GM21786 (cell line): Measurements from ENCODE around the gene USP33.
"Not testable (repeated sequence)": the region's sequence is repeated elsewhere in the genome, so short reads cannot be mapped to it uniquely, and the experiment has no call there.

Experiments
- ATAC-seq: cut with Tn5 transposase; IDR thresholded peaks from one replicate; pipeline ENCODE4 v1.9.1; 2021; ENCODE audit not compliant: unreplicated experiment

Gene USP33

DNA sequence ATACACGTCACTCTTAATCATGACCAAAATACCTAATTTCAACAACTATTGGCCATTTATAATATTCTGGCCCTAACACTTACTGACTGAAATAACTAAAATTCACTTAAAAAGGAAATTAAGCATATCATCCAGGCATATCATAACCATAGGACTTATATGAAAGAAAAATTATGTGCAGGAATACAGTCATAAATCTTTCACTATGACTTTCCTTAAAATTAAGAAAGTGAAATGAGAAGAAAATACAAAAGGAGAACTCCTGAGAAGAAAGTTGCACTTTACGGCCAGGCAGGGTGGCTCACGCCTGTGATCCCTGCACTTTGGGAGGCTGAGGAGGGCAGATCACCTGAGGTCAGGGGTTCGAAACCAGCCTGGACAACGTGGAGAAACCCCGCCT lies 86.6 kb downstream of the USP33 start:
- ATAC-seq = no peak

DNA sequence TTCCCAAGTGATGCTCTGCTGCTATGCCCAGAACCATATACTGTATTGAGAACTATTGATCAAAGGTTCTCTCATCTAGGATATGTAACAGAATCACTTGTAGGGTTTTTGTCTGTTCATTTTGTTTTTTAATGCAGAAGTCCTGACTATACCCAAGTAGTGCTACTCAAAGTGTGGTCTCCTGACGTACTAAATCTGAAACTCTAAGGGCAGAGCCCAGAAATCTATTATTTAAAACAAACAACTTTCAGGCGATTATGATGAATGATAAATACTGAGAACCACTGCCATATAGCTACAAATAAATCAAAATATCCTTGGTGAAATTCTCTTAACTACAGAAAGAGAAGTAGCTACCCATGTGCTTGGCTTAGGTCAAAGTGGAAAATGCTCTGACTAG lies 87.3 kb downstream of the USP33 start:
- no peak for ATAC-seq

DNA sequence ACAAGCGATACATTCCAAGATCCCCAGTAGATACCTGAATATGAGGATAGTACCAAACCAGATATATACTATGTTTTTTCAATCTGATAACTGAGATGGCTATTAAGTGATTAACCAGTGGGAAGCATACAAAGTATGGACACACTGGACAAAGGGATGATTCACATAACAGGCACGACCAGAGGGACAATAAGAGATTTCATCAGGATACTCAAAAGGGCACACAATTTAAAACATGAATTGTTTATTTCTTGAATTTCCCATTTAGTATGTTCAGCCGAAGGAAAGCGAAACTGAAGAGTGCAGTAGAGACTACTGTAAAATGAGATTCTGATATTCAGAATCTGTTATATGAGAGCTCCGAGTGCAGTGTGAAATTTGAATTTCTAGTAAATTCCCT lies 87.8 kb downstream of the USP33 start:
- no peak for ATAC-seq

DNA sequence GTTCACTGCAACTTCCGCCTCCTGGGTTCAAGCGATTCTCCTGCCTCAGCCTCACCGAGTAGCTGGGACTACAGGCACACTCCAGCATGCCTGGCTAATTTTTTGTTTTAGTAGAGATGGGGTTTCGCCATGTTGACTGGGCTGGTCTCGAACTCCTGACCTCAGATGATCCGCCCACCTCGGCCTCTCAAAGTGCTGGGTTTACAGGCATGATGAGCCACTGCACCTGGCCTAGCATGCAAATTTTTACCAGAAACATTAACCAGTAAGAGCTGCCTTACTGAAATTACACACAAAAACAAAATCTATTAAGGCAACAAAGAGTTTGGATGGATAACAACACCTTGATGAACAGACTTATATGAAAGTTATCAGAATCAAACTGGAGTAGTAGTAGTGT lies 89.3 kb downstream of the USP33 start:
- ATAC-seq = no peak

DNA sequence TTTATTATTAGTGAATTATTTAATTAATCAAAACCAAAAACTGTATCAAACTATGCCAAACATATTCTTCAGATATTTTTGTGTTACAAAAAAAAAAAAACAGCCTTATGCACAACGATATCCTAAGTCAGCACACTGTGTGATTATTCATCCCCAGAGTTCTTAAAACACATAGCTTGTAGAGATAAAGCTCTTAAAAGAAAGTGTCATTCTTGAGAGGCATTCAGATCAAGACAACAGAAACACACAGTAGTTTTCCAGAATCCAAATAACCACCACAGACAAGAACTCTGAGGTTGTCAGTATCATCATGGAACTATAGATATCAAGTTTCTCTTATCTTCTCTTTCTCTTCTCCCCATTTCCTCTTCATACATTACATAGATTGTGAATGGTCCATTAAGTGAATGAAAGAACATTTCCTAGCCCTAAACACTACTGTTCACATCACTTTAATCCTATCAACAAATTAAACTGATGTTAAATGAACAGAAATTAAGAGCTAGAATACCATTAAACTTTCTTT lies 90.7 kb downstream of the USP33 start:
- no peak for ATAC-seq

DNA sequence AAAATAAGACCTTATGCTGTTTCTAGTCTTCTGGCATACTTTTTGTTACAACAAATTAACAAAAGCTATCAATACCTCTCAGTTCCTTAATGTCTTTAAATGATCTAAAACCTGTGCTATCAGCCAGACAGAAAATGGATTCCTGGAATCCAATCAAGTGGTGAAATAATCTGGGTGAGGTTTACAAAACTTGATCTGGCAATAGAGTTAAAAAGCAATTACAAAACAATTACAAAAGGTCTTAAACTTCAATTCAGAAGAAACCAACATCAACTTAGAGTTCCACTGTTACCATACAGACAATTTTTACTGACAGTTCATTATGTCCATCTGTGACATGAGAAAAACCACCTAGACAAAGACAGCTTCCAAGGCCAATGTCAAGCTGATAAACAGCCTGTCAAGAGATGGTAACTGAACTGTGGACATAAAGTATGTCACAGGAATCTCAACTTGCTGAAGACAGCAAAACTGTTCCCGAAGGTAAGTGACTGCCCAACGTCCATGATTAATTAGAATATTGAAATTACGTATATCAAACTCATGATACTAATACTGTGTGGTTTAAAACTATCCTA lies 94.6 kb downstream of the USP33 start:
- no peak for ATAC-seq

DNA sequence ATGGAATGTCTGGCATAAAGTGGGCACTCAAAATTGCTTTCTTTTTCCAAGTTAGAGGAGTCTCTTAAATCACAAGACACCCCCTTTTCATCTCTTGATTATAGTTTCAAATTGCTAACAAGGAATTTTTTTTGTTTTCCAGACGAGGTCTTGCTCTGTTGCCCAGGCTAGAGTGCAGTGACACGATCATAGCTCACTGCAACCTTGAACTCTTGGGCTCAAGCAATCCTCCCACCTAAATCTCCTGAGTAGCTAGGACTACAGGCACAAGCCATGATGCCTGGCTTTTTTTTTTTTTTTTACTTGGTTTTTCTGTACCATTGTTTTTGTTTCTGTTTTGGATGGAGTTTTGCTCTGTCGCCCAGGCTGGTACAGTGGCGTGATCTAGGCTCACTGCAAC lies 98.0 kb downstream of the USP33 start:
- ATAC-seq = no peak

DNA sequence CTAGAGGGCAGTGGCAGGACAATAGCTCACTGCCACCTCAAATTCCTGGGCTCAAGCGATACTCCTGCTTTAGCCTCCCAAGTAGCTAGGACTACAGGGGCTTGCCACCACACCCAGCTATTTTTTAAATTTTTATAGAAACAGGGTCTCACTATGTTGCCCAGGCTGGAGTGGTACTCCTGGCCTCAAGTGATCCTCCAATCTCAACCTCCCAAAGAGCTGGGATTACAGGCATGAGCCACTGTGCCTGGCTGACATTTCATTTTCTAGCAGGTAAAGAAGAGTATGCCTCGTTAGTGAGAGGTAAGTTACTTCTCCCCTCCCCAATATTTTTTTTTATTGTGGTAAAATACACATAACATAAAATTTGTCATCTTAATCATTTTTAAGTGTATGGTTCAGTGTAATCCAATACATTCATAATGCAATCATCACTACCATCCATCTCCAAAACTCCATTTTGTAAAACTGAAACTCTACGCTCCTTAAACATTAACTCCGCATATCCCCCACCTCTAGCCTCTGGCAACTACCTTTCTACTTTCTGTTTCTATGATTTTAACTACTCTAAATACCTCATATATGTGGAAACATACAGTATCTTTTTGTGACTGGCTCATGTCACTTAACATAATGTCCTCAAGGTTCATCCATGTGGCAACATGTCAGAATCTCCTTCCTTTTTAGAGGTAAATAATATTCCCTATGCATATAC lies 99.6 kb downstream of the USP33 start:
- no peak for ATAC-seq

DNA sequence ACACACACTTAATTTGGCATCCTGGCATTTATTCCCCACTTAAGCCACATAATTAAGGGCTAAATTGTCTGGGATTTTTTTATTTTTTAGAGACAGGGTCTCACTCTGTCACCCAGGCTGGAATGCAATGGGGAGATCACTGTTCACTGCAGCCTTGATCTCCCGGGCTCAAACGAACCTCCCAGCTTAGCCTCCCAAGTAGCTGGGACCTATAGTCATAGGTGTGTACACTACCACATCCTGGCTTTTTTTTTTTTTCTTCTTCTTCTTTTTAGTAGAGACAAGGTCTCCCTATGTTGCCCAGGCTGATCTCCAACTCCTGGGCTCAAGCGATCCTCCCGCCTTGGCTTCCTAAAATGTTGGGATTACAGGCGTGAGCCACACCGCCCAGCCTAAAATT lies 101.4 kb downstream of the USP33 start:
- ATAC-seq = no peak

DNA sequence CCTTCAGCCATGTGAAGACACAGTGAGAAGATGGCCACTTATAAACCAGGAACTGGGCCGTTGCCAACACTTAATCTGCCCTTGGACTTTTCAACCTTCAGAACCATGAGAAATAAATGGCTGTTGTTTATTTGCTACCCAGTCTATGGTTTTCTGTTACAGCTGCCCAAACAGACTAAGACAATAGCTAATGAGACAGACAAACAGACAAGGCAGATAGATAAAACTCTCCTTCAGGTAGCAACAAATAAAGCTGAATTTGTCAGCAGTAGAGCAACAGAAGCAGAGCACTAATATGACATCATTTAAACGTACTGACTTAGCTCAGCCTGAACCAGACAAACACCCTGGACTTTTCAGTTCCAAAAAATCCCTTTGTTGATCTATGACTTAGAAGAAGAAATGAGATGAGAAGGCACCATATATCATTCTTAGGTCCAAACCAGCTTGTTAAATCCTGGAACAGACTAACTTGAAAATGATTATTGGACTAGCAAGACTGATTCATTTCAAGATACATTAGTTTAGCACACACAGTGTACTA lies 104.1 kb downstream of the USP33 start:
- no peak for ATAC-seq

DNA sequence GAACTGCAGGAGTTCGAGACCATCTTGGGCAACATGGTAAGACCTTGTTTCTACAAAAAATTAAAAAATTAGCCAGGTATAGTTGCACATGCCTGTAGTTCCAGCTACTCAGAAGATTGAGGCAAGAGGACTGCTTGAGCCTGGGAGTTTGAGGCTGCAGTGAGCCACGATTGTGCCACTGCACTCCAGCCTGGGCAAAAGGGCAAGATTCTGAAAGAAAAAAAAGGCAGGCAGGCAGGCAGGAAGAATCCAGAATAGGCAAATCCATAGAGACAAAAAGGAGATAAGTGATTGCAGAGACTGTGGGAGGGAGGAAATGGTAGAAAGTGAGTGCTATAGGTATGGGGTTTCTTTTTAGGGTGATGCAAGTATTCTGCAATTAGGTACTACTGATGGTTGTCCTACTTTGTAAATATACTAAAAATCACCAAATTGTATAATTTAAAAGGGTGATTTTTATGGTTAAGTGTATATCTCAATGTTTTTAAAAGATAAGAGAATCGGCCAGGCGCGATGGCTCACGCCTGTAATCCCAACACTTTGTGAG lies 106.6 kb downstream of the USP33 start:
- no peak for ATAC-seq

DNA sequence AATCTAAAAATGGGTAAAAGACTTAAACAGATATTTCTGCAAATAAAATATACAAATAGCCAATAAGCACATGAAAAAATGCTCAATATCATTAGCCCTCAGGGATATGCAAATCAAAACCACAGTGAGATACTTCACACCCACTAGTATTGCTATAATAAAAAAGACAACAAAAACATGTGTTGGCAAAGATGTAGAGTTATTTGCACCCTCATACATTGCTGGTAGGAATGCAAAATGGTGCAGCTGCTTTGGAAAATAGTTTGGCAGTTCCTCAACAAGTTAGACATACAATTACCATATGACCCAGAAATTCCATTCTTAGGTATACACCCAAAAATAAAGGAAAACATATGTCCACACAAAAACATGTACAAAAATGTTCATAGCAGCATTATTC lies 107.4 kb downstream of the USP33 start:
- no peak for ATAC-seq

DNA sequence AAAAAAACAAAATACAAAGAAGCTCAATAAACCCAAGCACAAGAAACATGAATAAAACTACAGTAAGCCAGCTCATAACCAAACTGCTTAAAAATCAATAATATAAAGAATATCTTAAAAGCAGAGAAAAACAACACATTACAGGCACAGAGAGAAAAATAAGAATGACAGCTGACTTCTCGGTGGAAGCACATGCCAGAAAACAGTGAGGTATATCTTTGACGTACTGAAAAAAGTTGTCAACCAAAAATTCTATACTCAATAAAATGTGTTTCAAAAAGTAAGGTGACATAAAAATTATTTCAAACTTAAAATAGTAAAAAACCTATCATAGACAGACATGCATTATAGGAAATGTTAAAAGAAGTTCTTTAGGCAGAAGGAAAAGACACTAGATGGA lies 110.5 kb downstream of the USP33 start:
- no peak for ATAC-seq

DNA sequence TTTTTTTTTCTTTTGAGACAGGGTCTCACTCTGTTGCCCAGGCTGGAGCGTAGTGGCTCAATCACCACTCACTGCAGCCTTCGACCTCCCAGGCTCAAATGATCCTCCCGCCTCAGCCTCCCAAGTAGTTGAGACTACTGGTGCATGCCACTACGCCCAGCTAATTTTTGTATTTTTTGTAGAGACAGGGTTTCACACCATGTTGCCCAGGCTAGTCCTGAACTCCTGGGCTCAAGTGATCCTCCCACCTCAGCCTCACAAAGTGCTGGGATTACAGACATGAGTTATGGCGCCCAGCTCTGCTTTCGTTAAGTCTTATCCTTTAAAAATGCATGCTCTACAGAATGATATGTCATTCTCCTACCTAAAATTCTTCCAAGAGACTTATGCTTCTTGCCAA lies 113.4 kb downstream of the USP33 start:
- not testable (repeated sequence) for ATAC-seq
